OCI-LY3 (cell line): Measurements from ENCODE around the gene PPARGC1A.
A peak's percentile ranks its signal among the peaks of the same experiment; 100 is the strongest.

Source experiments
- H2AFZ ChIP-seq: fragments of 200-600, 300-600 bp; shearing (Covaris generic); 2 replicates; pipeline ENCODE4 v1.6.0; 2014; ENCODE audit warnings: antibody characterized with exemption, low read depth, low read length
- H3K27ac ChIP-seq: fragments of 200-600, 300-600 bp; sonication (generic); 2 replicates; pipeline ENCODE4 v1.5.1; 2014; ENCODE audit warnings: mild to moderate bottlenecking, low read length, moderate library complexity, mixed read lengths
- H3K27me3 ChIP-seq: fragments of 200-600, 300-600 bp; sonication (generic); 2 replicates; pipeline ENCODE4 v1.6.1; 2014; ENCODE audit warnings: low read depth, low read length, mixed read lengths
- H3K36me3 ChIP-seq: fragments of 200-600, 300-600 bp; sonication (generic); replicated peaks from 2 replicates; pipeline ENCODE3; 2014; ENCODE audit warnings: low read depth, low read length, mixed read lengths
- H3K4me1 ChIP-seq: fragments of 300-600, 200-600 bp; sonication (generic); 2 replicates; pipeline ENCODE4 v1.6.1; 2014; ENCODE audit warnings: low read length, mixed read lengths
- H3K4me2 ChIP-seq: fragments of 200-600, 300-600 bp; sonication (generic); 2 replicates; pipeline ENCODE4 v1.6.1; 2014; ENCODE audit warnings: low read length, mixed read lengths
- H3K4me3 ChIP-seq: fragments of 300-600, 200-600 bp; sonication (generic); 2 replicates; pipeline ENCODE4 v1.5.1; 2014; ENCODE audit warnings: antibody characterized with exemption, mild to moderate bottlenecking, low read length, moderate library complexity
- H3K79me2 ChIP-seq: fragments of 300-600, 200-600 bp; shearing (Covaris generic); 2 replicates; pipeline ENCODE4 v1.6.1; 2014; ENCODE audit warnings: mild to moderate bottlenecking, low read length, mixed read lengths
- H3K9ac ChIP-seq: fragments of 300-600, 200-600 bp; shearing (Covaris generic); 2 replicates; pipeline ENCODE4 v1.6.0; 2014; ENCODE audit warnings: mild to moderate bottlenecking, low read length, moderate library complexity
- H3K9me3 ChIP-seq: fragments of 200-600, 300-600 bp; shearing (Covaris generic); 2 replicates; pipeline ENCODE4 v1.6.1; 2014; ENCODE audit warnings: low read length, mixed read lengths; ENCODE audit not compliant: insufficient read depth
- H4K20me1 ChIP-seq: fragments of 200-600, 300-600 bp; sonication (generic); 2 replicates; pipeline ENCODE4 v1.6.1; 2016; ENCODE audit warnings: low read length, mixed read lengths; ENCODE audit not compliant: insufficient read depth
- EZH2phosphoT487 ChIP-seq: fragments of 200-600 bp; shearing (Covaris generic); IDR thresholded peaks from 2 replicates; pipeline ENCODE4 v1.6.1; 2018; ENCODE audit warnings: antibody characterized with exemption, mixed run types, low read depth
- TF ChIP-seq, protein P1 (sequence below): fragments of 200-600, 300-600 bp; sonication (generic); IDR thresholded peaks from 2 replicates; pipeline ENCODE4 v1.5.1; 2014; ENCODE audit warnings: antibody characterized with exemption, low read length, low read depth

The PPARGC1A gene, protein sequence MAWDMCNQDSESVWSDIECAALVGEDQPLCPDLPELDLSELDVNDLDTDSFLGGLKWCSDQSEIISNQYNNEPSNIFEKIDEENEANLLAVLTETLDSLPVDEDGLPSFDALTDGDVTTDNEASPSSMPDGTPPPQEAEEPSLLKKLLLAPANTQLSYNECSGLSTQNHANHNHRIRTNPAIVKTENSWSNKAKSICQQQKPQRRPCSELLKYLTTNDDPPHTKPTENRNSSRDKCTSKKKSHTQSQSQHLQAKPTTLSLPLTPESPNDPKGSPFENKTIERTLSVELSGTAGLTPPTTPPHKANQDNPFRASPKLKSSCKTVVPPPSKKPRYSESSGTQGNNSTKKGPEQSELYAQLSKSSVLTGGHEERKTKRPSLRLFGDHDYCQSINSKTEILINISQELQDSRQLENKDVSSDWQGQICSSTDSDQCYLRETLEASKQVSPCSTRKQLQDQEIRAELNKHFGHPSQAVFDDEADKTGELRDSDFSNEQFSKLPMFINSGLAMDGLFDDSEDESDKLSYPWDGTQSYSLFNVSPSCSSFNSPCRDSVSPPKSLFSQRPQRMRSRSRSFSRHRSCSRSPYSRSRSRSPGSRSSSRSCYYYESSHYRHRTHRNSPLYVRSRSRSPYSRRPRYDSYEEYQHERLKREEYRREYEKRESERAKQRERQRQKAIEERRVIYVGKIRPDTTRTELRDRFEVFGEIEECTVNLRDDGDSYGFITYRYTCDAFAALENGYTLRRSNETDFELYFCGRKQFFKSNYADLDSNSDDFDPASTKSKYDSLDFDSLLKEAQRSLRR

DNA sequence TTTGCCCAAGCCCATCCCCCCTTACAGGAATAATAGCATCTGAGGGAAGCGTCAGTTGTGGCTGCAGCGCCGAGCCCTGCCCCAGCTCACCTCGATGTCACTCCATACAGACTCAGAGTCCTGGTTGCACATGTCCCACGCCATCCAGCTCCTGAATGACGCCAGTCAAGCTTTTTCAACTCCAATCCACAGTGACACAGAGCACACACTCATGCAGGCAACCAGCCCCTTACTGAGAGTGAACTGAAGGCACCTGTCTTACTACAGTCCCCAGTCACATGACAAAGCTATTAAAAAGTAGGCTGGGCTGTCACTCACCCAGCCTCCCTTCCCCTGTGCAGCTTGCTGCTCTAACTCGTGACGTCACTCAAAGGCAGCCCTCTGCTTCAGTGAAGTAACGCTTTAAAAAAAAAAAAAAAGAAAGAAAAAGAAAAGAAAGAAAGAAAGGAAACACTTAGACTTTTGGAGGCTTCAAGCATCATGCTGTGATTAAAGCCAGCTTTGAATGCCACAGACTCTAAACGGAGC lies at the start of gene PPARGC1A:
Gene PPARGC1A (minus strand): TSS at position 234 of the 528 bp plus-strand sequence. CDS start 90 bp downstream, at position 144.
- no peak within 1 kb of the TSS for H3K27ac ChIP-seq
- peak within 1 kb of the TSS; percentile 42 for H3K4me2 ChIP-seq
- H2AFZ ChIP-seq: peak within 1 kb of the TSS; percentile 72; the same call in 1 of the 2 replicates
- no peaks in the 10 kb centered on the region for H3K36me3 ChIP-seq
- peak within 1 kb of the TSS; percentile 49 for H3K4me3 ChIP-seq
- H3K79me2 ChIP-seq: no peaks in the 10 kb centered on the region
- no peaks in the 10 kb centered on the region for H4K20me1 ChIP-seq
- no peaks in the 10 kb centered on the region for H3K4me1 ChIP-seq
- TF ChIP-seq, protein P1, sequence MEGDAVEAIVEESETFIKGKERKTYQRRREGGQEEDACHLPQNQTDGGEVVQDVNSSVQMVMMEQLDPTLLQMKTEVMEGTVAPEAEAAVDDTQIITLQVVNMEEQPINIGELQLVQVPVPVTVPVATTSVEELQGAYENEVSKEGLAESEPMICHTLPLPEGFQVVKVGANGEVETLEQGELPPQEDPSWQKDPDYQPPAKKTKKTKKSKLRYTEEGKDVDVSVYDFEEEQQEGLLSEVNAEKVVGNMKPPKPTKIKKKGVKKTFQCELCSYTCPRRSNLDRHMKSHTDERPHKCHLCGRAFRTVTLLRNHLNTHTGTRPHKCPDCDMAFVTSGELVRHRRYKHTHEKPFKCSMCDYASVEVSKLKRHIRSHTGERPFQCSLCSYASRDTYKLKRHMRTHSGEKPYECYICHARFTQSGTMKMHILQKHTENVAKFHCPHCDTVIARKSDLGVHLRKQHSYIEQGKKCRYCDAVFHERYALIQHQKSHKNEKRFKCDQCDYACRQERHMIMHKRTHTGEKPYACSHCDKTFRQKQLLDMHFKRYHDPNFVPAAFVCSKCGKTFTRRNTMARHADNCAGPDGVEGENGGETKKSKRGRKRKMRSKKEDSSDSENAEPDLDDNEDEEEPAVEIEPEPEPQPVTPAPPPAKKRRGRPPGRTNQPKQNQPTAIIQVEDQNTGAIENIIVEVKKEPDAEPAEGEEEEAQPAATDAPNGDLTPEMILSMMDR: no peak
- no peak for TF ChIP-seq EZH2phosphoT487
- no peaks in the 10 kb centered on the region for H3K27me3 ChIP-seq
- no peaks in the 10 kb centered on the region for H3K9me3 ChIP-seq
- no peak within 1 kb of the TSS for H3K9ac ChIP-seq

DNA sequence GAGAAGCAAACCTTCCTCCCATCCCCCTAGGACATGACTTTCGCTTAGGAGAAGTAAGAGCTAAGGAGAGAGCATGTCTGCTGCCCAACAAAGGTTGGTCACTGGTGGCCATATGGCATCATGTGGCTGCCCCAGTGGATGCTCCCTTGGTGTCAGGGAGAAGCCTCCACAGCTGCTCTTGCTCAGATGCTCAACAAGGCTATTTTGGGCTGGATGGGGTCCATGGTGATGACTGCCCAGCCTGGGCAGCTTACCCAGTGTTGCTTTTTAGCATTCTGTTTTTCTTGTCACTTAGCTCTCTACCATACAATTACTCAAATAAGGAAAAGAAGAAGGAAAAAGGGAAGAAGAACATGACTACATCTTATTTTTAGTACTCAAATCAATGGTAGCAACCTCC lies 48.9 kb upstream of the PPARGC1A start:
- Histone ChIP-seq H4K20me1 (no peaks in the 10 kb centered on the region), H3K79me2 (no peaks in the 10 kb centered on the region), H3K9ac (no peak overlapping the region), H3K4me3 (no peak overlapping the region), H3K4me1 (no peaks in the 10 kb centered on the region), H3K4me2 (no peak overlapping the region), H3K9me3 (no peaks in the 10 kb centered on the region), H3K27ac (no peak overlapping the region), H3K27me3 (no peaks in the 10 kb centered on the region), H3K36me3 (no peaks in the 10 kb centered on the region), H2AFZ (no peak overlapping the region)
- TF ChIP-seq, protein P1: no peak
- no peak for TF ChIP-seq EZH2phosphoT487

DNA sequence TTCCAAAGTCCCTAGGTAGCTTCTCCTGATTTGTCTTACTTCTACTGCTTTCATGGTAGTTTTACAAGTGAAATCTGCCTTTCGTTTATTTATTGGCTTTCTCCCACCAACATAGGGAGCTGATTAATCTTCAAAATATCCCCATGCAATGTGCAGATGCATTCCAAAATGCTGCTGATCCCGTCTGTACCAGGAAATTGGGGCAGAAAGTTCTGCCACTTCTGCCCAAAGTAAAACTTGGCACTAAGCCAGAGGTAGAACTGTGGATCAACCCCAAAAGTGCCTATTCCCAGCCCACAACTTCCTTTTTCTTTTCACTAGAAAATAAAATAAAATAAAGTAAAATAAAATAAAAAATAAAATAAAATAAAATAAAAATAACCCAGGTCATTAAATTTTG lies 47.3 kb upstream of the PPARGC1A start:
- TF ChIP-seq, protein P1: no peak
- TF ChIP-seq EZH2phosphoT487: no peak
- H3K4me1 ChIP-seq: no peaks in the 10 kb centered on the region
- H3K27ac ChIP-seq: no peak overlapping the region
- no peak overlapping the region for H3K9ac ChIP-seq
- H3K79me2 ChIP-seq: no peaks in the 10 kb centered on the region
- H3K4me3 ChIP-seq: no peak overlapping the region
- no peaks in the 10 kb centered on the region for H3K27me3 ChIP-seq
- H2AFZ ChIP-seq: no peak overlapping the region
- no peaks in the 10 kb centered on the region for H4K20me1 ChIP-seq
- H3K36me3 ChIP-seq: no peaks in the 10 kb centered on the region
- no peaks in the 10 kb centered on the region for H3K9me3 ChIP-seq
- no peak overlapping the region for H3K4me2 ChIP-seq

DNA sequence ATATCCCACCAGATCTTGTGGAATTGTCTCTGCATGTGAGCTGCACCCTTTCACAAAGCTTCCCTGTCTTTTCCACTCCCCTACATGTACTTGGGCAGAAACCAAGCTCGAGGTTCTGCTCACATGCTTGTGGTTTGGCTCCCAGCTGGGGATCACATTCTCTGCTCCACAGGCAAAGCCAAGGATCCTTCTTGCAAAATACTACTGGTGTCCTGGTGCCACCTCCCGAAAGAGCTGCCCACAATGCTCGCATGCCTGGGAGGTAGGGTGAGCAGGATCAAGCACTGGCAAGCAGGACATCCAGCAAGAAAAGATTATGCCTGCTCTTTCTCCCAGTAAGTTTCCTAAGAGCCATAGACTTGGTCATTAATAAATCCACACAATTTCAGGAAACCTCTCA lies 45.1 kb upstream of the PPARGC1A start:
- H3K27ac ChIP-seq: no peak overlapping the region
- H3K36me3 ChIP-seq: no peaks in the 10 kb centered on the region
- TF ChIP-seq, protein P1: no peak
- TF ChIP-seq EZH2phosphoT487: no peak
- no peak overlapping the region for H2AFZ ChIP-seq
- no peaks in the 10 kb centered on the region for H3K27me3 ChIP-seq
- no peaks in the 10 kb centered on the region for H3K79me2 ChIP-seq
- H3K4me1 ChIP-seq: no peaks in the 10 kb centered on the region
- H3K4me2 ChIP-seq: no peak overlapping the region
- no peaks in the 10 kb centered on the region for H4K20me1 ChIP-seq
- no peak overlapping the region for H3K4me3 ChIP-seq
- no peak overlapping the region for H3K9ac ChIP-seq
- H3K9me3 ChIP-seq: no peaks in the 10 kb centered on the region
